Measurements from ENCODE around the gene UBA1.

UBA1 gene

GRCh38 chrX:47170861-47171692 is 22.6 kb upstream of the UBA1 start:
- no peak overlapping the region for H3K27ac ChIP-seq
- TF ChIP-seq CTCF (conservative IDR thresholded peaks at IDR 0.05): no peak

- H3K27ac ChIP-seq: no peak overlapping the region
- no peak for TF ChIP-seq CTCF (conservative IDR thresholded peaks at IDR 0.05)
Measured at GRCh38 chrX:47171996-47172395, 21.6 kb upstream of the UBA1 start.

GRCh38 chrX:47172549-47172948 is 21.1 kb upstream of the UBA1 start:
- H3K27ac ChIP-seq: no peak overlapping the region
- no peak for TF ChIP-seq CTCF (conservative IDR thresholded peaks at IDR 0.05)

GRCh38 chrX:47172971-47173792 is 20.4 kb upstream of the UBA1 start:
- H3K27ac ChIP-seq: no peak overlapping the region
- no peak for TF ChIP-seq CTCF (conservative IDR thresholded peaks at IDR 0.05)

GRCh38 chrX:47174376-47174775 is 19.3 kb upstream of the UBA1 start:
- TF ChIP-seq CTCF (conservative IDR thresholded peaks at IDR 0.05): no peak
- H3K27ac ChIP-seq: no peak overlapping the region

GRCh38 chrX:47174846-47175587 is 18.6 kb upstream of the UBA1 start:
- H3K27ac ChIP-seq: no peak overlapping the region
- TF ChIP-seq CTCF (conservative IDR thresholded peaks at IDR 0.05): no peak

GRCh38 chrX:47175588-47175980 is 18.0 kb upstream of the UBA1 start:
- no peak for TF ChIP-seq CTCF (conservative IDR thresholded peaks at IDR 0.05)
- no peak overlapping the region for H3K27ac ChIP-seq

Data from VCaP (cell line).